ENCODE results near the gene CAGE1. TPM values are rescaled to one million over a fixed set of nuclear protein-coding genes. Genes with fewer than 3 reads are reported as not detected.

CAGE1 gene
- total RNA-seq, 2 experiments from 2014 or later, result 0.11 to 0.18 TPM

DNA sequence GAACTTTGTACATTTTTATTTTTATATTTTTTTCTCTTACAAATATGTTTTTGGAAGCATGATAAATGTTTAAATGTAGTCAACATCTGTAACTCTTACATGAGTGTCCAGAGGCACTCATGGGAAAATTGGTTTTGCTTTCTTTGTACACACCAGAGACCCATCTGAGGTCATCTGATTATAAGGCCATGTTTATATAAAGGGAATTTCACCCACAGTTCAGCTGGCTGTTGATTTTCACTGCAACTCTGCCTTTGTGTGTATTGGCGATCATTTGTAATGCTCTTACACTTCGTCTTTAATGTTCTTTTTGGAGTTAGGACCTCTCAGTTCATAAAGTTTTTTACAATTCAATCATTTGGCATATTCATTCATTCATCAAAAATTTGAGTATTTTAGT is 28.1 kb upstream of the CAGE1 start:
- ATAC-seq (no peak), DNase-seq (no peak)
- TF ChIP-seq, protein P1, sequence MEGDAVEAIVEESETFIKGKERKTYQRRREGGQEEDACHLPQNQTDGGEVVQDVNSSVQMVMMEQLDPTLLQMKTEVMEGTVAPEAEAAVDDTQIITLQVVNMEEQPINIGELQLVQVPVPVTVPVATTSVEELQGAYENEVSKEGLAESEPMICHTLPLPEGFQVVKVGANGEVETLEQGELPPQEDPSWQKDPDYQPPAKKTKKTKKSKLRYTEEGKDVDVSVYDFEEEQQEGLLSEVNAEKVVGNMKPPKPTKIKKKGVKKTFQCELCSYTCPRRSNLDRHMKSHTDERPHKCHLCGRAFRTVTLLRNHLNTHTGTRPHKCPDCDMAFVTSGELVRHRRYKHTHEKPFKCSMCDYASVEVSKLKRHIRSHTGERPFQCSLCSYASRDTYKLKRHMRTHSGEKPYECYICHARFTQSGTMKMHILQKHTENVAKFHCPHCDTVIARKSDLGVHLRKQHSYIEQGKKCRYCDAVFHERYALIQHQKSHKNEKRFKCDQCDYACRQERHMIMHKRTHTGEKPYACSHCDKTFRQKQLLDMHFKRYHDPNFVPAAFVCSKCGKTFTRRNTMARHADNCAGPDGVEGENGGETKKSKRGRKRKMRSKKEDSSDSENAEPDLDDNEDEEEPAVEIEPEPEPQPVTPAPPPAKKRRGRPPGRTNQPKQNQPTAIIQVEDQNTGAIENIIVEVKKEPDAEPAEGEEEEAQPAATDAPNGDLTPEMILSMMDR (IDR thresholded peaks at IDR 0.05), result no peak
- intact Hi-C loops (cut with micrococcal nuclease), result loop anchor here (10.0 kb wide), 1 partner anchor 197 kb away; no protein-coding TSS in a partner anchor
- ChIA-PET CTCF (no interaction called here), POLR2A (no interaction called here)
- Mint-ChIP-seq H3K4me1 (ENCODE audit: low read depth) (no peaks in the 10 kb centered on the region), H3K36me3 (ENCODE audit: low read depth) (peaks cover 43% of the 10 kb centered on the region), H3K27me3 (no peaks in the 10 kb centered on the region), H3K9me3 (no peaks in the 10 kb centered on the region), H3K4me3 (no peak overlapping the region), H3K27ac (no peak overlapping the region)

DNA sequence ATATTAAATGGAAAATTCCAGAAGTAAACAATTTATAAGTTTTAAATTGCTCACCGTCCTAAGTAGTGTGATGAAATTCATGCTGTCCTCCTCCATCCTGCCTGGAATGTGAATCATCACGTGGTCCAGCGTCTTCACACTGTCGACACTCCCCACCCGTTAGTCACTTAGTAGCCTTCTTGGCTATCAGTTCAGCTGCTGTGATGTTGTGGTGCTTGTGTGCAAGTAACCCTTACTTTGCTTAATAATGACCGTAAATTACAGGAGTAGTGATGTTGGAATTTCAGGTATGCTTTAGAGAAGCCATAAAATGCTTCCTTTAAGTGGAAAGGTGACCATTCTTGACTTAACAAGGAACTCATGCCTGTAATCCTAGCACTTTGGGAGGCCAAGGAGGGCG is 25.3 kb upstream of the CAGE1 start:
- H3K4me1 Mint-ChIP-seq (ENCODE audit: low read depth), result no peaks in the 10 kb centered on the region
- intact Hi-C loops (cut with micrococcal nuclease), result loop anchor here (5.0 to 10.0 kb wide), 2 partner anchors 138 to 200 kb away; no protein-coding TSS in a partner anchor
- no peak for DNase-seq
- no peaks in the 10 kb centered on the region for H3K27me3 Mint-ChIP-seq
- no peak for ATAC-seq
- peaks cover 54% of the 10 kb centered on the region for H3K36me3 Mint-ChIP-seq (ENCODE audit: low read depth)
- H3K27ac Mint-ChIP-seq, result no peak overlapping the region
- POLR2A ChIA-PET, result no interaction called here
- CTCF ChIA-PET, result no interaction called here
- TF ChIP-seq, protein P1 (IDR thresholded peaks at IDR 0.05), result no peak
- H3K4me3 Mint-ChIP-seq, result no peak overlapping the region
- H3K9me3 Mint-ChIP-seq, result no peaks in the 10 kb centered on the region

DNA sequence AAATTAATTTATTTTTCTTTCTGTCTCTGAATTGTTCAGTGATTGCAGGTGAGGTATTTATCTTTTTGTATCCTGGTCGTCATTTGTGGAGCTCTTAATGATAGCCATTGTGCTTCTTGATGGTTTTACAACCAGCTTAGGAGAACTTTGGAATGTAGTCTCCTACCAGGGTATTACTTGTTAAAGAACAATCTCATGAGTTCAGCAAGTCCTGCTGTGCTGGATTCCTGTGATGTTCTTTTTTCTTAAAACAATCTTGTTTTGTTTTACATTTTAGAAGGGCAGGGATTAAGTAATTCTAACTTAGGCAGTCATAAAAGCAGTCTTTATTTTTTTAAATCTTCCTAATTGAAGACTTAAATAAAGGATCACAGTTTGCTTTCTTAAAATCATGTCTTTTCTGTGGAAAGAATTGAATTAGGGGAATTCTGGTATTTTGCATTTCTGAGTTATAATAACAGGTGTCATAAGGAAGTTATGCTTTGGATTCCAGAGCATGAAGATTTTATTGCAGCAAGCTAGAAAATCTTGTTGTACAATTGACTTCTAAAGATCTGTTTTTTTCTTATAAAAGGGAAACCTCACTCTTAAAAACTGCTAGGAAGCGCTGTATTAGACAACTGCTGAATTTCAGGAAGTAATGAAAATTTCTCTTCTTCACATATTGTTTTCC is 23.7 kb upstream of the CAGE1 start:
- H3K27me3 Mint-ChIP-seq, result no peaks in the 10 kb centered on the region
- TF ChIP-seq, protein P1 (IDR thresholded peaks at IDR 0.05), result no peak
- H3K27ac Mint-ChIP-seq, result no peak overlapping the region
- ChIA-PET CTCF (interaction anchor here (0.9 kb wide), 1 partner anchor 12 kb away, joined by 3 read pairs; no protein-coding TSS in a partner anchor), POLR2A (no interaction called here)
- peaks cover 47% of the 10 kb centered on the region for H3K36me3 Mint-ChIP-seq (ENCODE audit: low read depth)
- DNase-seq, result no peak
- no peak for ATAC-seq
- H3K9me3 Mint-ChIP-seq, result no peaks in the 10 kb centered on the region
- H3K4me1 Mint-ChIP-seq (ENCODE audit: low read depth), result no peaks in the 10 kb centered on the region
- no peak overlapping the region for H3K4me3 Mint-ChIP-seq
- intact Hi-C loops (cut with micrococcal nuclease), result loop anchor here (5.0 to 10.0 kb wide), 2 partner anchors 136 to 202 kb away; no protein-coding TSS in a partner anchor

DNA sequence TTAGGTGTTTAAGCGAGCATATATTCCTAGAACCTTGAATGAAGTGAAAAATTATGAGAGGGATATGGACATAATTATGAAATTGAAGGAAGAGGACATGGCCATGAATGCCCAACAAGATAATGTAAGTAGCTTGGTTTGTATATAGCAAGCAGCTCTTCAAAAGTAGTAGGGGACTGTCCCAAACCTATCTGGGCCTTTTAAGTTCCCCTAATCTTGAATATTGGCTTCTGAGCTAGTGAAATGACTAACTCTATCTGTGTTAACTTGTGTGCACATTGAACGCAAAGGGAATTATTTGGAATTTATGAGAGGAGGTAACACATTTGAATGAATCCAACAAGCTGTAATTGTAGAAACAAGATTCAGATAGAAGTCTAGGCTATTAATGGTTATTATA is 21.8 kb upstream of the CAGE1 start:
- CTCF ChIA-PET, result interaction anchor here (0.8 kb wide), 1 partner anchor 136 kb away, joined by 3 read pairs; no protein-coding TSS in a partner anchor
- Mint-ChIP-seq H3K27me3 (no peaks in the 10 kb centered on the region), H3K27ac (no peak overlapping the region), H3K4me1 (ENCODE audit: low read depth) (no peaks in the 10 kb centered on the region), H3K9me3 (no peaks in the 10 kb centered on the region), H3K36me3 (ENCODE audit: low read depth) (peaks cover 49% of the 10 kb centered on the region), H3K4me3 (no peak overlapping the region)
- intact Hi-C loops (cut with micrococcal nuclease), result loop anchor here (5.0 to 10.0 kb wide), 2 partner anchors 134 to 203 kb away; no protein-coding TSS in a partner anchor
- no peak for ATAC-seq
- TF ChIP-seq, protein P1 (IDR thresholded peaks at IDR 0.05), result no peak
- POLR2A ChIA-PET, result no interaction called here
- DNase-seq, result no peak

DNA sequence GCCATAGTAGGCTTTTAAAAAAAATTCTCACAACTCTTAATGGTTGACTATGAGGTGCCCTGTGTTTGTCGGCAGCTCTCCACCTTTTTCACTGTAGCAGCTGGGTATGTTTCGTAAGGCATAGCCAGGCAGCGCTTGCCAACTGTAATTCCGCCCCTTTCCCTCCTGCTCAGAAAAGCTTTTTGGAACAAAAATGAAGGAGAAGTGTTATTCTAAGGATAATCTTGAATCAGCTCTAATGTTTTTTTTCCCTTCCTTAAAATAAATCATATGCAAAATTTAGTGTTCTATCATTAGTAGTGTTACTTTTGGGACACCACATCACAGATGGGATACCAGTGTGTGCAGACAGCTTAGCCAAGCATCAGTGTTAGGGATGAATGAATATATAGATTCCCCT is 21.3 kb upstream of the CAGE1 start:
- TF ChIP-seq, protein P1 (IDR thresholded peaks at IDR 0.05), result no peak
- POLR2A ChIA-PET, result no interaction called here
- CTCF ChIA-PET, result interaction anchor here (0.6 to 1.3 kb wide), 3 partner anchors 65 to 148 kb away, joined by 3 read pairs; no protein-coding TSS in a partner anchor
- no peaks in the 10 kb centered on the region for H3K27me3 Mint-ChIP-seq
- H3K4me3 Mint-ChIP-seq, result no peak overlapping the region
- ATAC-seq (no peak), DNase-seq (no peak)
- no peaks in the 10 kb centered on the region for H3K4me1 Mint-ChIP-seq (ENCODE audit: low read depth)
- no peak overlapping the region for H3K27ac Mint-ChIP-seq
- intact Hi-C loops (cut with micrococcal nuclease), result loop anchor here (5.0 to 10.0 kb wide), 2 partner anchors 134 to 204 kb away; no protein-coding TSS in a partner anchor
- H3K9me3 Mint-ChIP-seq, result no peaks in the 10 kb centered on the region
- H3K36me3 Mint-ChIP-seq (ENCODE audit: low read depth), result peaks cover 51% of the 10 kb centered on the region

Data from activated CD8-positive, alpha-beta T cell treated with anti-CD3 and anti-CD28 coated beads for 36 hours (primary cell).